SK-N-SH treated with all-trans-retinoic acid at 6 μM for 48 hours (cell line): ENCODE data around the gene LPAR3.

Source experiments
- ATAC-seq: fragments of 200-7000 bp; cut with Tn5 transposase; 3 replicates; pipeline ENCODE4 v1.9.1; 2020; ENCODE audit warnings: mild to moderate bottlenecking, moderate library complexity
- ARNTL ChIP-seq: fragments of 450-650 bp; formaldehyde crosslinking; IDR thresholded peaks from 2 replicates; pipeline ENCODE4 v1.5.0; 2020; ENCODE audit warnings: low read depth, mild to moderate bottlenecking, moderate library complexity, borderline replicate concordance
- BACH2 ChIP-seq: fragments of 250-450 bp; sonication (Bioruptor Pico); IDR thresholded peaks from 2 replicates; pipeline ENCODE4 v1.9.0; 2021; ENCODE audit warnings: mild to moderate bottlenecking, borderline replicate concordance
- CREB5 ChIP-seq: fragments of 250-450 bp; sonication (Bioruptor Pico); IDR thresholded peaks from 2 replicates; pipeline ENCODE4 v1.5.1; 2020; ENCODE audit warnings: low read depth, mild to moderate bottlenecking, moderate library complexity
- CSDC2 ChIP-seq: fragments of 250-450 bp; sonication (Bioruptor Pico); IDR thresholded peaks from 2 replicates; pipeline ENCODE4 v1.5.0; 2020; ENCODE audit warnings: mild to moderate bottlenecking, moderate library complexity
- CSRNP3 ChIP-seq: fragments of 250-450 bp; sonication (Bioruptor Pico); IDR thresholded peaks from 2 replicates; pipeline ENCODE4 v1.5.1; 2021; ENCODE audit warnings: mild to moderate bottlenecking, moderate library complexity
- ESRRG ChIP-seq: fragments of 250-450 bp; sonication (Bioruptor Pico); IDR thresholded peaks from 2 replicates; pipeline ENCODE4 v1.6.1; 2021; ENCODE audit warnings: mild to moderate bottlenecking
- GLIS3 ChIP-seq: fragments of 250-450 bp; sonication (Bioruptor Pico); IDR thresholded peaks from 2 replicates; pipeline ENCODE4 v1.5.0; 2020; ENCODE audit warnings: mild to moderate bottlenecking, moderate library complexity
- ISL1 ChIP-seq: fragments of 250-450 bp; sonication (Bioruptor Pico); IDR thresholded peaks from 2 replicates; pipeline ENCODE4 v2.1.2; 2022; ENCODE audit warnings: mild to moderate bottlenecking, moderate library complexity
- OSR1 ChIP-seq: fragments of 250-450 bp; sonication (Bioruptor Pico); IDR thresholded peaks from 2 replicates; pipeline ENCODE4 v1.8.0; 2022; ENCODE audit warnings: moderate library complexity, mild to moderate bottlenecking, inconsistent platforms
- PATZ1 ChIP-seq: fragments of 250-450 bp; sonication (Bioruptor Pico); IDR thresholded peaks from 2 replicates; pipeline ENCODE4 v1.8.0; 2020; ENCODE audit warnings: mild to moderate bottlenecking, moderate library complexity, borderline replicate concordance
- POU6F1 ChIP-seq: fragments of 250-450 bp; sonication (Bioruptor Pico); IDR thresholded peaks from 2 replicates; pipeline ENCODE4 v1.8.0; 2021; ENCODE audit warnings: low read depth, mild to moderate bottlenecking, moderate library complexity, borderline replicate concordance
- PPARA ChIP-seq: fragments of 250-450 bp; sonication (Bioruptor Pico); IDR thresholded peaks from 2 replicates; pipeline ENCODE4 v1.5.0; 2020; ENCODE audit warnings: mild to moderate bottlenecking, borderline replicate concordance
- RARB ChIP-seq: fragments of 250-450 bp; sonication (Bioruptor Pico); IDR thresholded peaks from 2 replicates; pipeline ENCODE4 v1.8.0; 2021; ENCODE audit warnings: mild to moderate bottlenecking, moderate library complexity
- SNAI2 ChIP-seq: fragments of 250-450 bp; sonication (Bioruptor Pico); IDR thresholded peaks from 2 replicates; pipeline ENCODE4 v1.5.0; 2020; ENCODE audit warnings: mild to moderate bottlenecking, moderate library complexity
- TCF4 ChIP-seq: fragments of 250-450 bp; sonication (Bioruptor Pico); IDR thresholded peaks from 2 replicates; pipeline ENCODE4 v1.8.0; 2021; ENCODE audit warnings: mild to moderate bottlenecking, moderate library complexity, borderline replicate concordance
- TOX ChIP-seq: fragments of 250-450 bp; sonication (Bioruptor Pico); IDR thresholded peaks from 2 replicates; pipeline ENCODE4 v1.8.0; 2021; ENCODE audit warnings: mild to moderate bottlenecking, moderate library complexity, borderline replicate concordance
- TSHZ2 ChIP-seq: fragments of 250-450 bp; sonication (Bioruptor Pico); IDR thresholded peaks from 2 replicates; pipeline ENCODE4 v1.5.0; 2020; ENCODE audit warnings: mild to moderate bottlenecking, moderate library complexity
- ZC3H10 ChIP-seq: fragments of 250-450 bp; sonication (Bioruptor Pico); IDR thresholded peaks from 2 replicates; pipeline ENCODE4 v1.5.1; 2021; ENCODE audit warnings: mild to moderate bottlenecking, moderate library complexity
- ZFP3 ChIP-seq: fragments of 250-450 bp; sonication (Bioruptor Pico); IDR thresholded peaks from 2 replicates; pipeline ENCODE4 v1.5.0; 2020; ENCODE audit warnings: mild to moderate bottlenecking, moderate library complexity
- ZNF565 ChIP-seq: fragments of 450-650 bp; formaldehyde crosslinking; conservative IDR thresholded peaks from 2 replicates; pipeline ENCODE4 v1.5.0; 2020; ENCODE audit warnings: low read depth, mild to moderate bottlenecking, moderate library complexity
- ZNF70 ChIP-seq: fragments of 450-650 bp; formaldehyde crosslinking; IDR thresholded peaks from 2 replicates; pipeline ENCODE4 v1.5.0; 2020; ENCODE audit warnings: mild to moderate bottlenecking, moderate library complexity
- ZNF8 ChIP-seq: fragments of 450-650 bp; formaldehyde crosslinking; IDR thresholded peaks from 2 replicates; pipeline ENCODE4 v1.5.0; 2020; ENCODE audit warnings: mild to moderate bottlenecking, moderate library complexity

The LPAR3 gene

GRCh38 chr1:84847253-84848250, 45.5 kb downstream of the LPAR3 start:
- TF ChIP-seq ARNTL (no peak), ZNF8 (peak; percentile 65; the same call in 1 of the 2 replicates), ISL1 (CRISPR knock-in tag) (peak; percentile 42; the same call in 1 of the 2 replicates), TSHZ2 (CRISPR knock-in tag) (peak; percentile 91), TOX (CRISPR knock-in tag) (no peak), SNAI2 (CRISPR knock-in tag) (no peak), TCF4 (peak; percentile 76; the same call in 1 of the 2 replicates), ZFP3 (CRISPR knock-in tag) (peak; percentile 12; the same call in 1 of the 2 replicates), RARB (CRISPR knock-in tag) (no peak), CSRNP3 (CRISPR knock-in tag) (0 out of 2 replicates have a peak, but pooled peaks have one; percentile 25), CSDC2 (no peak), ESRRG (CRISPR knock-in tag) (no peak), BACH2 (no peak), PATZ1 (CRISPR knock-in tag) (no peak), ZNF565 (CRISPR knock-in tag) (0 out of 2 replicates have a peak, but pooled peaks have one; percentile 26)
- ATAC-seq, result peak; percentile 90

- ATAC-seq, result no peak
- no peak for TF ChIP-seq POU6F1 (CRISPR knock-in tag)
- TF ChIP-seq BACH2, result no peak
- no peak for TF ChIP-seq OSR1 (CRISPR knock-in tag)
- TF ChIP-seq ZC3H10 (CRISPR knock-in tag), result no peak
- no peak for TF ChIP-seq ZNF565 (CRISPR knock-in tag)
- TF ChIP-seq CSRNP3 (CRISPR knock-in tag), result no peak
- TF ChIP-seq GLIS3, result no peak
- TF ChIP-seq ZFP3 (CRISPR knock-in tag), result no peak
- no peak for TF ChIP-seq CSDC2
- no peak for TF ChIP-seq PATZ1 (CRISPR knock-in tag)
- no peak for TF ChIP-seq CREB5 (CRISPR knock-in tag)
- TF ChIP-seq ESRRG (CRISPR knock-in tag), result no peak
- no peak for TF ChIP-seq TOX (CRISPR knock-in tag)
- no peak for TF ChIP-seq PPARA
- no peak for TF ChIP-seq TCF4
- TF ChIP-seq ARNTL, result no peak
- TF ChIP-seq ZNF70, result no peak
- no peak for TF ChIP-seq ISL1 (CRISPR knock-in tag)
- TF ChIP-seq ZNF8, result no peak
- TF ChIP-seq, all 23 proteins: peak for 0
Measured at GRCh38 chr1:84846387-84846786, 46.6 kb downstream of the LPAR3 start.
